HCT116 (cell line): ENCODE data around the gene ASB15. TPM values are rescaled to one million over a fixed set of nuclear protein-coding genes. Genes with fewer than 3 reads are reported as not detected.

Source experiments
- ATAC-seq: fragments of 200-7000 bp; cut with Tn5 transposase; 2 replicates; pipeline ENCODE4 v1.9.1; 2020; ENCODE audit warnings: mild to moderate bottlenecking, moderate library complexity
- BruUV-seq: library from RNA; stranded (reverse); fragments of 400-500 nt; replicated peaks from 2 replicates; lab custom pipeline; 2021; lab: Mats Ljungman, UMichigan
- CTCF ChIA-PET: fragments of 300-600 bp; sonication (Branson Sonifier 250); formaldehyde crosslinking; loops from one replicate; lab custom pipeline; 2021; ENCODE audit warnings: antibody characterized with exemption; lab: Charles Lee
- POLR2A ChIA-PET: fragments of 300-600, 350-600 bp; sonication (Branson Sonifier 250); formaldehyde crosslinking; loops from one replicate; lab custom pipeline; 2021; ENCODE audit warnings: antibody characterized with exemption; lab: Charles Lee
- RAD21 ChIA-PET, 2 experiments: fragments of 300-600 bp; sonication (Branson Sonifier 250); formaldehyde crosslinking; loops; one replicate each; lab custom pipeline; 2023; ENCODE audit warnings: low total read pairs in 2 of 2; ENCODE audit not compliant: uncharacterized antibody in 2 of 2, unreplicated experiment in 2 of 2, low non-redundant PET in 1 of 2; lab: Charles Lee
- DNase-seq: peaks from one replicate; pipeline ENCODE4 v3.0.0-alpha.2; 2010; ENCODE audit warnings: low read depth, low spot score
- H2AFZ ChIP-seq: fragments of 200-600 bp; shearing (Covaris generic), sonication (generic); 2 replicates; pipeline ENCODE4 v1.6.1; 2017; ENCODE audit warnings: low read depth, mixed run types, mixed read lengths, antibody characterized with exemption, low read length; ENCODE audit not compliant: poor library complexity, severe bottlenecking
- H3K27ac ChIP-seq: 2 replicates; pipeline ENCODE4 v1.5.1; 2012; ENCODE audit warnings: low read depth, low read length
- H3K27me3 ChIP-seq: fragments of 200-600 bp; sonication (generic); 2 replicates; pipeline ENCODE4 v1.6.1; 2016; ENCODE audit warnings: mixed run types, low read length, mixed read lengths; ENCODE audit not compliant: insufficient read depth
- H3K36me3 ChIP-seq, 2 experiments: fragments of 200-500 bp in 1 of 2; fragments of 200-600 bp in 1 of 2; sonication (Bioruptor generic) in 1 of 2; sonication (generic) in 1 of 2; 2 replicates each; pipeline versions ENCODE4 v1.5.1 to v1.6.1; 2014 to 2016; ENCODE audit warnings: low read length in 2 of 2, inconsistent platforms in 1 of 2, mixed read lengths in 1 of 2, mixed run types in 1 of 2; ENCODE audit not compliant: insufficient read depth in 2 of 2, control insufficient read depth in 1 of 2
- H3K4me1 ChIP-seq, 2 experiments: fragments of 200-600 bp in 1 of 2; sonication (generic) in 1 of 2; 2 replicates each; pipeline versions ENCODE4 v1.5.1 to v1.6.1; 2012 to 2017; ENCODE audit warnings: low read length in 2 of 2, inconsistent platforms in 1 of 2, mild to moderate bottlenecking in 1 of 2, mixed read lengths in 1 of 2, mixed run types in 1 of 2, moderate library complexity in 1 of 2; ENCODE audit not compliant: insufficient read depth in 2 of 2, control insufficient read depth in 1 of 2
- H3K4me2 ChIP-seq: fragments of 200-600 bp; sonication (generic); 2 replicates; pipeline ENCODE4 v1.6.1; 2017; ENCODE audit warnings: mixed run types, low read length, mixed read lengths
- H3K4me3 ChIP-seq, 2 experiments: fragments of 200-600 bp in 1 of 2; sonication (generic) in 1 of 2; replicated peaks in 1 of 2; 2 replicates each; pipeline ENCODE4 v1.5.1; 2011 to 2016; ENCODE audit warnings: low read length in 2 of 2, control low read depth in 1 of 2, low read depth in 1 of 2, mild to moderate bottlenecking in 1 of 2, mixed read lengths in 1 of 2, mixed run types in 1 of 2
- H3K79me2 ChIP-seq: fragments of 200-600 bp; sonication (generic); 2 replicates; pipeline ENCODE4 v1.6.1; 2017; ENCODE audit warnings: mild to moderate bottlenecking, mixed run types, low read length, moderate library complexity, mixed read lengths; ENCODE audit not compliant: insufficient read depth
- H3K9ac ChIP-seq: fragments of 200-600 bp; sonication (generic); 2 replicates; pipeline ENCODE4 v1.6.1; 2016; ENCODE audit warnings: low read length, mixed read lengths
- H3K9me2 ChIP-seq: fragments of 200-600 bp; sonication (generic), shearing (Covaris generic); 2 replicates; pipeline ENCODE4 v1.6.1; 2017; ENCODE audit warnings: mixed run types, mild to moderate bottlenecking, moderate library complexity; ENCODE audit not compliant: insufficient read depth
- H3K9me3 ChIP-seq, 2 experiments: fragments of 200-500 bp in 1 of 2; fragments of 200-600 bp in 1 of 2; sonication (Bioruptor generic) in 1 of 2; sonication (generic) in 1 of 2; 2 replicates each; pipeline ENCODE4 v1.6.1; 2014 to 2017; ENCODE audit warnings: low read length in 2 of 2, mixed read lengths in 2 of 2, inconsistent platforms in 1 of 2, low read depth in 1 of 2, mild to moderate bottlenecking in 1 of 2, mixed run types in 1 of 2, moderate library complexity in 1 of 2; ENCODE audit not compliant: control insufficient read depth in 1 of 2, insufficient read depth in 1 of 2
- H4K20me1 ChIP-seq: fragments of 200-600 bp; sonication (generic), shearing (Covaris generic); 2 replicates; pipeline ENCODE4 v1.6.1; 2017; ENCODE audit warnings: mixed run types, mild to moderate bottlenecking, moderate library complexity; ENCODE audit not compliant: insufficient read depth
- CEBPB ChIP-seq: IDR thresholded peaks from 2 replicates; pipeline ENCODE4 v1.6.1; 2012; ENCODE audit warnings: low read depth
- FOSL1 ChIP-seq: IDR thresholded peaks from 2 replicates; pipeline ENCODE4 v1.6.1; 2012; ENCODE audit warnings: low read depth
- POLR2A ChIP-seq: IDR thresholded peaks from 2 replicates; pipeline ENCODE4 v1.7.0; 2011; ENCODE audit warnings: borderline replicate concordance; ENCODE audit not compliant: insufficient read depth, insufficient read length; ENCODE audit errors: extremely low read depth
- POLR2AphosphoS5 ChIP-seq: IDR thresholded peaks from 2 replicates; pipeline ENCODE4 v1.6.1; 2011; ENCODE audit warnings: mild to moderate bottlenecking, low read depth, low read length, moderate library complexity
- RAD21 ChIP-seq: IDR thresholded peaks from 2 replicates; pipeline ENCODE4 v1.6.1; 2012; ENCODE audit warnings: low read depth, mild to moderate bottlenecking
- SP1 ChIP-seq: IDR thresholded peaks from 2 replicates; pipeline ENCODE4 v1.6.1; 2012; ENCODE audit warnings: low read depth
- SRF ChIP-seq: IDR thresholded peaks from 2 replicates; pipeline ENCODE4 v1.6.1; 2012; ENCODE audit warnings: low read depth
- ZNF274 ChIP-seq: fragments of 200-500 bp; sonication (Bioruptor generic); IDR thresholded peaks from 2 replicates; pipeline ENCODE4 v1.6.1; 2014; ENCODE audit warnings: mild to moderate bottlenecking, low read depth, low read length, inconsistent platforms
- intact Hi-C: fragments of 100-400 bp; cut with micrococcal nuclease; formaldehyde crosslinking; loops from 2 replicates; pipeline ENCODE4 v1.10.0; 2022
- total RNA-seq: library from RNA; stranded (reverse); gene quantifications from one replicate; pipeline ENCODE4 v1.2.1, GENCODE V29; 2021; ENCODE audit not compliant: unreplicated experiment
- TF ChIP-seq, protein P1 (sequence below): IDR thresholded peaks from 2 replicates; pipeline ENCODE4 v1.6.1; 2012; ENCODE audit warnings: low read depth
- TF ChIP-seq, protein P2 (sequence below): IDR thresholded peaks from 2 replicates; pipeline ENCODE4 v1.6.1; 2011; ENCODE audit warnings: mild to moderate bottlenecking, low read length, moderate library complexity; ENCODE audit not compliant: insufficient replicate concordance; ENCODE audit errors: extremely low read depth
- TF ChIP-seq, protein P3 (sequence below): IDR thresholded peaks from 2 replicates; pipeline ENCODE4 v1.6.1; 2012

The ASB15 gene
- total RNA-seq, 1 experiment from 2014 or later, result not detected

DNA sequence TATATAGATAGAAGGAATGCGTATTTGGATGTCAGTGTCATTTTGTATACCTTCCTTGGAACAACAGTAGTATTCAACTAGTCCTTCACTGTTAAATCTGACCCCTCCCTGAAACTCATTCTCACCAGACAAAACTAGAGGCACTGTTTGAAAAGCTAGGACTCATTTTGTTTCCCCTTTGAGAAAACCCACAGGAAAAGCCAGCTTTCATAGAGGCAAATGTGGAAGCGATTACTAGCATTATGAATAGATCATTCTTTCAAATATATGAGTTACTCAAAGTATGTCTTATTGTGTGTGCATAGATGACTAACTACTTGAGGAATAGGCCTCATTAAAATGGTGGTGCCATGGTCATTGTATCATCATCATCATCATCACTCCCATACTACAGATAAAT is 1.9 kb upstream of the ASB15 start (continued):
- TF ChIP-seq, protein P1, sequence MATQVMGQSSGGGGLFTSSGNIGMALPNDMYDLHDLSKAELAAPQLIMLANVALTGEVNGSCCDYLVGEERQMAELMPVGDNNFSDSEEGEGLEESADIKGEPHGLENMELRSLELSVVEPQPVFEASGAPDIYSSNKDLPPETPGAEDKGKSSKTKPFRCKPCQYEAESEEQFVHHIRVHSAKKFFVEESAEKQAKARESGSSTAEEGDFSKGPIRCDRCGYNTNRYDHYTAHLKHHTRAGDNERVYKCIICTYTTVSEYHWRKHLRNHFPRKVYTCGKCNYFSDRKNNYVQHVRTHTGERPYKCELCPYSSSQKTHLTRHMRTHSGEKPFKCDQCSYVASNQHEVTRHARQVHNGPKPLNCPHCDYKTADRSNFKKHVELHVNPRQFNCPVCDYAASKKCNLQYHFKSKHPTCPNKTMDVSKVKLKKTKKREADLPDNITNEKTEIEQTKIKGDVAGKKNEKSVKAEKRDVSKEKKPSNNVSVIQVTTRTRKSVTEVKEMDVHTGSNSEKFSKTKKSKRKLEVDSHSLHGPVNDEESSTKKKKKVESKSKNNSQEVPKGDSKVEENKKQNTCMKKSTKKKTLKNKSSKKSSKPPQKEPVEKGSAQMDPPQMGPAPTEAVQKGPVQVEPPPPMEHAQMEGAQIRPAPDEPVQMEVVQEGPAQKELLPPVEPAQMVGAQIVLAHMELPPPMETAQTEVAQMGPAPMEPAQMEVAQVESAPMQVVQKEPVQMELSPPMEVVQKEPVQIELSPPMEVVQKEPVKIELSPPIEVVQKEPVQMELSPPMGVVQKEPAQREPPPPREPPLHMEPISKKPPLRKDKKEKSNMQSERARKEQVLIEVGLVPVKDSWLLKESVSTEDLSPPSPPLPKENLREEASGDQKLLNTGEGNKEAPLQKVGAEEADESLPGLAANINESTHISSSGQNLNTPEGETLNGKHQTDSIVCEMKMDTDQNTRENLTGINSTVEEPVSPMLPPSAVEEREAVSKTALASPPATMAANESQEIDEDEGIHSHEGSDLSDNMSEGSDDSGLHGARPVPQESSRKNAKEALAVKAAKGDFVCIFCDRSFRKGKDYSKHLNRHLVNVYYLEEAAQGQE, result no peak
- TF ChIP-seq FOSL1, result no peak
- TF ChIP-seq, protein P2, sequence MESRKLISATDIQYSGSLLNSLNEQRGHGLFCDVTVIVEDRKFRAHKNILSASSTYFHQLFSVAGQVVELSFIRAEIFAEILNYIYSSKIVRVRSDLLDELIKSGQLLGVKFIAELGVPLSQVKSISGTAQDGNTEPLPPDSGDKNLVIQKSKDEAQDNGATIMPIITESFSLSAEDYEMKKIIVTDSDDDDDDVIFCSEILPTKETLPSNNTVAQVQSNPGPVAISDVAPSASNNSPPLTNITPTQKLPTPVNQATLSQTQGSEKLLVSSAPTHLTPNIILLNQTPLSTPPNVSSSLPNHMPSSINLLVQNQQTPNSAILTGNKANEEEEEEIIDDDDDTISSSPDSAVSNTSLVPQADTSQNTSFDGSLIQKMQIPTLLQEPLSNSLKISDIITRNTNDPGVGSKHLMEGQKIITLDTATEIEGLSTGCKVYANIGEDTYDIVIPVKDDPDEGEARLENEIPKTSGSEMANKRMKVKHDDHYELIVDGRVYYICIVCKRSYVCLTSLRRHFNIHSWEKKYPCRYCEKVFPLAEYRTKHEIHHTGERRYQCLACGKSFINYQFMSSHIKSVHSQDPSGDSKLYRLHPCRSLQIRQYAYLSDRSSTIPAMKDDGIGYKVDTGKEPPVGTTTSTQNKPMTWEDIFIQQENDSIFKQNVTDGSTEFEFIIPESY, result no peak
- TF ChIP-seq, protein P3, sequence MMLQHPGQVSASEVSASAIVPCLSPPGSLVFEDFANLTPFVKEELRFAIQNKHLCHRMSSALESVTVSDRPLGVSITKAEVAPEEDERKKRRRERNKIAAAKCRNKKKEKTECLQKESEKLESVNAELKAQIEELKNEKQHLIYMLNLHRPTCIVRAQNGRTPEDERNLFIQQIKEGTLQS, result no peak
- TF ChIP-seq SRF, result no peak
- TF ChIP-seq, all 23 proteins: peak for 0

DNA sequence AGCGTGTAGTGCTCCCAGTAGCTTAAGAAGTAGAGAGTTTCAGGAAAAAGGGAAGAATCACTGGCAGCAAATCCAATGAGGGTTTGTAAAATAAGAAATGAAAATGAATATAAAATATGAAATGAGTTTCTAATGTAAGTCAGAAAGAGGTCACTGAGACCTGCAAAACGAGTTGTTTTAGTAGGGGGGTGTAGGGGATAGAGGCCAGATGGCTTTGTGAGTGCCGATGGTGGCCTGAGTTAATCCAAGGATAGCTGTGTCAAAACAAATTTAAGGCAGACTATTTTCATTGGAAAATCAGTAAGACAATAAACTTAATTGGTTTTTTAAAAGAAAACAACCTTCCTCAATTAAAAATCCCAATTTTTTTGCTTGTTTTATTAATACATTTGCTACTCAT is 745 bp upstream of the ASB15 start:
- ChIA-PET POLR2A (no interaction called here), CTCF (no interaction called here), RAD21 (no interaction called here)
- H4K20me1 ChIP-seq, result no peaks in the 10 kb centered on the region
- H2AFZ ChIP-seq, result no peak overlapping the region
- no peaks in the 10 kb centered on the region for H3K36me3 ChIP-seq
- H3K79me2 ChIP-seq, result no peaks in the 10 kb centered on the region
- H3K9ac ChIP-seq, result no peak overlapping the region
- H3K4me1 ChIP-seq, result no peaks in the 10 kb centered on the region
- no peak for ATAC-seq
- no peaks in the 10 kb centered on the region for H3K27me3 ChIP-seq
- no peak overlapping the region for H3K4me3 ChIP-seq
- no peak for DNase-seq
- BruUV-seq, result no TSS peak
- H3K9me3 ChIP-seq, result no peaks in the 10 kb centered on the region
- H3K27ac ChIP-seq, result no peak overlapping the region
- peaks cover 5% of the 10 kb centered on the region; the same call in 1 of the 2 replicates for H3K9me2 ChIP-seq
- intact Hi-C loops, result no loop called here
- no peak overlapping the region for H3K4me2 ChIP-seq
- TF ChIP-seq SP1, result no peak
- TF ChIP-seq SRF, result no peak
- TF ChIP-seq, protein P2, result no peak
- no peak for TF ChIP-seq ZNF274
- TF ChIP-seq CEBPB, result no peak
- TF ChIP-seq, protein P1, result no peak
- TF ChIP-seq POLR2AphosphoS5, result no peak
- no peak for TF ChIP-seq RAD21
- TF ChIP-seq, protein P3, result no peak
- TF ChIP-seq POLR2A, result no peak
